ENCODE results near the gene TXNRD2. TPM values are rescaled to one million over a fixed set of nuclear protein-coding genes. Genes with fewer than 3 reads are reported as not detected.

The TXNRD2 gene
- total RNA-seq, 1 experiment from 2014 or later = 29.5 TPM

GRCh38 chr22:19869497-19870152 lies 72.0 kb downstream of the TXNRD2 start:
- no peak for DNase-seq (ENCODE audit: low read depth, low spot score)
- in situ Hi-C loops (cut with HindIII; ENCODE audit: low pct_unique_long_range_greater_than_20kb, low sequenced_read_pairs) = no loop called here
- CTCF ChIA-PET = no interaction called here
- ATAC-seq = no peak
- TF ChIP-seq CTCF (IDR thresholded peaks at IDR 0.05) = no peak
- no peak for TF ChIP-seq SIN3A (IDR thresholded peaks at IDR 0.05; ENCODE audit: borderline replicate concordance, insufficient read depth, low read depth, low read length)
- no peak for TF ChIP-seq REST (IDR thresholded peaks at IDR 0.05; ENCODE audit: insufficient read depth in 1 of 2, low read depth in 2 of 2, low read length in 1 of 2)
- no peak for TF ChIP-seq TCF7L2 (IDR thresholded peaks at IDR 0.05; ENCODE audit: low read depth, low read length)
- no peak for TF ChIP-seq POLR2AphosphoS5 (IDR thresholded peaks at IDR 0.05; ENCODE audit: low read depth, low read length)
- intact Hi-C loops (cut with micrococcal nuclease; ENCODE audit: unreplicated experiment) = no loop called here
- Histone ChIP-seq H3K4me3 (ENCODE audit: low read depth in 2 of 2, low read length in 2 of 2) (no peak overlapping the region), H3K4me1 (ENCODE audit: control insufficient read depth, insufficient read depth, low read length) (peaks cover 21% of the 10 kb centered on the region), H3K27ac (ENCODE audit: low read length) (peak overlapping the region; percentile 23; the same call in 1 of the 2 replicates), H3K9me3 (ENCODE audit: control insufficient read depth, insufficient read depth, low read depth, low read length) (no peaks in the 10 kb centered on the region), H3K36me3 (ENCODE audit: control insufficient read depth, insufficient read depth, low read length) (no peaks in the 10 kb centered on the region), H3K27me3 (ENCODE audit: control insufficient read depth, insufficient read depth, low read length) (no peaks in the 10 kb centered on the region)
- no TSS peak for BruUV-seq (replicated peaks)
- POLR2A ChIA-PET = no interaction called here

GRCh38 chr22:19868773-19869471 lies 72.7 kb downstream of the TXNRD2 start:
- Histone ChIP-seq H3K27ac (ENCODE audit: low read length) (peak overlapping the region; percentile 44; the same call in 1 of the 2 replicates), H3K36me3 (ENCODE audit: control insufficient read depth, insufficient read depth, low read length) (no peaks in the 10 kb centered on the region), H3K4me1 (ENCODE audit: control insufficient read depth, insufficient read depth, low read length) (peaks cover 13% of the 10 kb centered on the region), H3K9me3 (ENCODE audit: control insufficient read depth, insufficient read depth, low read depth, low read length) (no peaks in the 10 kb centered on the region), H3K4me3 (ENCODE audit: low read depth in 2 of 2, low read length in 2 of 2) (no peak overlapping the region), H3K27me3 (ENCODE audit: control insufficient read depth, insufficient read depth, low read length) (no peaks in the 10 kb centered on the region)
- TF ChIP-seq TCF7L2 (IDR thresholded peaks at IDR 0.05; ENCODE audit: low read depth, low read length) (no peak), CTCF (IDR thresholded peaks at IDR 0.05) (no peak), POLR2AphosphoS5 (IDR thresholded peaks at IDR 0.05; ENCODE audit: low read depth, low read length) (no peak), REST (IDR thresholded peaks at IDR 0.05; ENCODE audit: insufficient read depth in 1 of 2, low read depth in 2 of 2, low read length in 1 of 2) (no peak)
- CTCF ChIA-PET = interaction anchor here (0.5 kb wide), 1 partner anchor 17 kb away, joined by 3 read pairs; no protein-coding TSS in a partner anchor
- DNase-seq (ENCODE audit: low read depth, low spot score) (no peak), ATAC-seq (no peak)
- intact Hi-C loops (cut with micrococcal nuclease; ENCODE audit: unreplicated experiment) = no loop called here
- POLR2A ChIA-PET = no interaction called here
- no TSS peak for BruUV-seq (replicated peaks)
- in situ Hi-C loops (cut with HindIII; ENCODE audit: low pct_unique_long_range_greater_than_20kb, low sequenced_read_pairs) = no loop called here

All from Panc1 (cell line).